ENCODE measurements around the gene DOCK8. TPM values are rescaled to one million over a fixed set of nuclear protein-coding genes. Genes with fewer than 3 reads are reported as not detected.
A peak's percentile ranks its signal among the peaks of the same experiment; 100 is the strongest.

Gene DOCK8
- polyA plus RNA-seq, 1 donor, result 8.2 TPM

- no peak for DNase-seq
Measured at GRCh38 chr9:316382-316965, 101.8 kb downstream of the DOCK8 start.

GRCh38 chr9:318646-319045 is 104.0 kb downstream of the DOCK8 start:
- DNase-seq, result no peak

GRCh38 chr9:324971-325370 is 110.3 kb downstream of the DOCK8 start:
- DNase-seq, result no peak

GRCh38 chr9:326667-327066 is 112.0 kb downstream of the DOCK8 start:
- DNase-seq, result no peak

- no peak for DNase-seq
Measured at GRCh38 chr9:328453-328852, 113.8 kb downstream of the DOCK8 start.

- no peak for DNase-seq
Measured at GRCh38 chr9:331197-331596, 116.5 kb downstream of the DOCK8 start.

- DNase-seq, result no peak
Measured at GRCh38 chr9:335373-335772, 120.7 kb downstream of the DOCK8 start.

GRCh38 chr9:336039-336438 is 121.4 kb downstream of the DOCK8 start:
- no peak for DNase-seq

GRCh38 chr9:338602-339001 is 123.9 kb downstream of the DOCK8 start:
- no peak for DNase-seq

GRCh38 chr9:341634-342421 is 127.2 kb downstream of the DOCK8 start:
- DNase-seq, result no peak

- DNase-seq, result no peak
Measured at GRCh38 chr9:343773-344172, 129.1 kb downstream of the DOCK8 start.

- DNase-seq, result peak; percentile 38
Measured at GRCh38 chr9:346111-346571, 131.5 kb downstream of the DOCK8 start.

GRCh38 chr9:347667-348292 is 133.1 kb downstream of the DOCK8 start:
- DNase-seq, result no peak

- no peak for DNase-seq
Measured at GRCh38 chr9:350384-350783, 135.7 kb downstream of the DOCK8 start.

- no peak for DNase-seq
Measured at GRCh38 chr9:351916-352315, 137.3 kb downstream of the DOCK8 start.

GRCh38 chr9:353077-353476 is 138.4 kb downstream of the DOCK8 start:
- no peak for DNase-seq

GRCh38 chr9:354453-354852 is 139.8 kb downstream of the DOCK8 start:
- DNase-seq, result no peak

GRCh38 chr9:357560-357959 is 142.9 kb downstream of the DOCK8 start:
- DNase-seq, result no peak

- DNase-seq, result no peak
Measured at GRCh38 chr9:362561-363273, 148.1 kb downstream of the DOCK8 start.

- no peak for DNase-seq
Measured at GRCh38 chr9:363274-363612, 148.6 kb downstream of the DOCK8 start.

- DNase-seq, result no peak
Measured at GRCh38 chr9:365436-365835, 150.8 kb downstream of the DOCK8 start.

- no peak for DNase-seq
Measured at GRCh38 chr9:366620-367019, 152.0 kb downstream of the DOCK8 start.

- DNase-seq, result no peak
Measured at GRCh38 chr9:370086-370485, 155.4 kb downstream of the DOCK8 start.
